Effector CD8-positive, alpha-beta T cell (primary cell): ENCODE data around the gene SAMD14.

Source experiments
- DNase-seq: peaks from one replicate; lab custom pipeline; 2025; lab: John Stamatoyannopoulos, UW

Gene SAMD14

DNA sequence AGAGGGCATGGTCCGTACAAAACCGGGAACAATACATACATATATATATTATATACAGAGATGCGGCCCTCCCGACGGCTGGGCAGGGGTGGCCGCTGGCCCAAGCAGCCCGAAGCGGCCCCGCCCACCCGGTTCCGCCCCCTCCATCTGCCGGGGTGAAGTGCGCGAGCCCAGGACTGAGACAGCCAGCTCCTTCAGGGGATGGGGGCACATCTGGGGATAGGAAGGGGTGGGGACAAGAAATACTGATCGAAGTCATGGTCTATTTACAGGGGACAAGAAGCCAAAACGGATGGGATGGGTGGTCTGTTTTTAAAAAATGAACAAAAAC is 3.8 kb upstream of the SAMD14 start:
- DNase-seq: no peak

GRCh38 chr17:50133028-50133768 is 3.2 kb upstream of the SAMD14 start:
- DNase-seq: no peak

DNA sequence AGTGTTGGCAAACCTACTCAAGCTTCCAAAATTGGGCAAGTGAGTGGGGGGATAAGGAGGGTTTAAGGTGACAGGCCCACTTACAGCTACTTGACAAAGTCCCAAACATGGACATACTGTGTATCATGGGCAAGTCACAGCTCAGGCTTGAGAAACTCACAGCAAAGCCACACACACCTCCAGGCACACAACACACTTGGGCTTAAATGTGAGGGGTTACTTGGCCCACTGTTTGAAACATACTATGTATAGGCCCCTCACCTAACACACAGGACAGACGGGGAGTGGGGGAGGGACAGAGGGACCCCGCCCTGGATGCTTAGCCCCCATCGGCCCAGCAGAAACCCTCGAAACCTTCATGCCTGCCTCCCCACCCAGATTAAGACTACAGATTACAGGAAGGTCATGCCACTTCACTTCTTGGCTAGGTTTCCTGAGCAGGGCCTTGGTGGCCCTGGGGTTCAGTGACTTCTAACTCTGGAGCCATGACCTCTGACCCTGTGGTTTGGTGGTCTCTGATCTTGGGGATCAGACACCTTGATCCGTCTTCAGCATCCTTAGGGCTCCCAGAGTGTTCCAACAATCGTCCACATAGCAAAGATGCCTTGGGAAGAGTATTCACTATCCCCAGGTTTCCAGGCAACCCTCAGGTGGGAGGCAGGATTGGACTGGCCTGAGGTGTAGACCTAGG is 2.3 kb upstream of the SAMD14 start:
- no peak for DNase-seq

GRCh38 chr17:50130559-50131305 is 772 bp upstream of the SAMD14 start:
- no peak for DNase-seq

- no peak for DNase-seq
These were observed 620 bp downstream of the SAMD14 start for GRCh38 chr17:50129353-50129727.

DNA sequence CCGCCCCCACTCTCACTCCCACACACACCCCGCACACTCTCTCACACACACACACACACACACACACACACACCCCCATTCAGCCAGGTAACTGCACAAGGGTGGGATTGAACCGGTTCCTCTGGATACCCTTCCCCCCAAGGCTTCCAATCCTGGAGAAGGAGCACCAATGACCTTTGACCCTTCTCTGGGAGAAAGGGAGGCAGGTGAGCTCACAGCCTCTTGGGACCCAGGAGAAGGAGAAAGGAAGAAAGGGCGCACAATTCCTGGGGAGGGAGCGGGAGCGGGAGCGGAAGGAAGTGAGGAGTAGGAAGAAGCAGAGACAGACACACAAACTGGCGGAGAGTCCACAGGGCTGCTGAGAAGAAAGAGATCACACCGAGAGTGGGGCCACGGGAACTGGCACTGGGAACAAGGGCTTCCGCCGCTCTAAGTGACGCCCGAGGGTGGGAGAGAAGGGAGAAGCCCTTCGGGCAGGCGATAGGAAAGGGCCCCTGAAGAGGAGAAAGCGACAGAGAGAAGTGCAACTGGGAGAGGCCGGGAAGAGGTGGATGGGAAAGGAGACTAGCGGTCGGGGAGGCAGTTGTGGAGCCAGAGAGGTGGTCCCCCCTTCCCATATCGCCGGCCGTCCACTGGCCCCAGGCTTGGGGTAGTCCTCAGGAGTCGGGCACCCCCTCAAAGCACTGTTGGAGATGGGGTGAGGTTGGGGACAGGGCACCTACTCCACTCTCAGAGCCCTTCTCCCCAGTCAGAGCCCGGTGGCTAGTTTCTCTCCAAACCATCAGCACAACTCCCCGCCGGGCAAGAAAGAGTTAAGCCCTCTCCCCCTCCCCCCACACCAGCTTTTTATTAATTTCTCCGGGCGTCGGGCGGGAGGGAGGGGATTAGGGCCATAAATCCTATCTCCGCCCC is 1.3 kb downstream of the SAMD14 start:
- no peak for DNase-seq

GRCh38 chr17:50127697-50128361 is 2.1 kb downstream of the SAMD14 start:
- DNase-seq: no peak

DNA sequence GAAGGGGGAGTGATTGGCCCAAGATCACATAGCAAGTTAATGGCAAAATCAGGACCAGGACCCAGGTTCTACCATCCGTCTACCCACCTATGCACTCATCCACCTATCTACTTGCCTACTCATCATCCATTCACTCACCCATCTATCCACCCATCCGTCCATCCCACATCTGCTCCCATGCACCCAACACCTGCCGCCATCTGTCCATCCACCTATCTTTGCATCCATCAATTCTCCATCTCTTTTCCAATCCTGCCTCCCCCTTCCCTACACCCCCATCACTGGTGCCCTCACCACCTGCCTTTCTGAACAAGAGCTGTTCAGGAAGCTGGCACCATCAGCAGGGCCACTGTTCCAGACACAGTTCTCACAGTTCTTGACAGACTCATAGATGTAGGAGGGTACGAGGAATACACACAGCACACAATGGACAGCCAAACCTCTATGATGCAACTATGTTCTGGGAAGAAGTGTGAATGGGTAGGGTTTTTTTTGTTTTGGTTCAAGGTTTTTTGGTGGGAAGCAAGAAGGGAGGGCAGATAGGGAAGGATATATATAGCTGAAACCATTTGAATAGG is 4.5 kb downstream of the SAMD14 start:
- no peak for DNase-seq

- no peak for DNase-seq
These were observed 6.2 kb downstream of the SAMD14 start for GRCh38 chr17:50123649-50124349.

DNA sequence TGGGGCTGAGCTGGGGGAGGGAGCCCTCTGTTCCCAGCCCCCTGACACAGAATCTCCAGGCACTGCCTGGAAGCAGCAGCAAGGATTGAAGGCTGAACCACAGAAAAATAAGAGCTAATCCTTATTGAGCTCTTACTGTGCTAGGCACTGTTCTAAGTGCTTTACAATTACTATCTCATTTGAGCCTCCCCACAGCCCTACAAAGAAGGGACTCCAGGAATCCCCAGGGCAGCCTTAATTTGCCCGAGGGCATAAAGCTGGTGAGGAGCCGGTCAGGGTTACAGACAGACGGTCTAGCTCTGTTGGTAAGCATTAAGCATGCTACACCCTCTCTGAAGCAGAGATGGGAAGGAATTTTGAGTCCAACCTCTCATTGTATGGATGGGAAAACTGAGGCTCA is 7.0 kb downstream of the SAMD14 start:
- no peak for DNase-seq

- DNase-seq: no peak
These were observed 9.3 kb downstream of the SAMD14 start for GRCh38 chr17:50120475-50121253.

GRCh38 chr17:50118828-50119218 is 11.1 kb downstream of the SAMD14 start:
- DNase-seq: no peak

- DNase-seq: no peak
These were observed 11.7 kb downstream of the SAMD14 start for GRCh38 chr17:50118076-50118827.

- DNase-seq: peak; percentile 41
These were observed 12.5 kb downstream of the SAMD14 start for GRCh38 chr17:50117202-50118051.

GRCh38 chr17:50115756-50116155 is 14.2 kb downstream of the SAMD14 start:
- DNase-seq: no peak

- DNase-seq: no peak
These were observed 15.1 kb downstream of the SAMD14 start for GRCh38 chr17:50114849-50115357.

GRCh38 chr17:50114401-50114800 is 15.6 kb downstream of the SAMD14 start:
- no peak for DNase-seq
